ENCODE results near the gene HMGCS1. TPM values are rescaled to one million over a fixed set of nuclear protein-coding genes. Genes with fewer than 3 reads are reported as not detected.

Gene HMGCS1
- total RNA-seq, 2 donors from 2014 or later: 142 to 176 TPM

DNA sequence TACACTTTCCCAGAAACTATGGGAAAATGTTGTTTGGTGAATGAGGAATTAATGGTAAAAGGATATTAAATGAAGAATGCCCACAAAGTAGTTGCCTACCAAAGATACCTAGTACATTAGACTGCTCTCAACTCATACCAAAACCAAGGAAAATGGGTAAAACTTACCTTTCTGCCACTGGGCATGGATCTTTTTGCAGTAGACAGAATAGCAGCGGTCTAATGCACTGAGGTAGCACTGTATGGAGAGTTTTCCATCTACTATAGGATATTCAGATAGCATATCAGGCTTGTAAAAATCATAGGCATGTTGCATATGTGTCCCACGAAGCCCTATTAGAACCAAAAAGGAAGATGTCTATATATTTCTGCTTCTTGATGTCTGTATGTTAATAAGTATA lies 16.4 kb downstream of the HMGCS1 start:
- Histone ChIP-seq H3K36me3 (ENCODE audit: control insufficient read depth, insufficient read depth, low read length) (peaks cover 93% of the 10 kb centered on the region), H3K27me3 (ENCODE audit: control insufficient read depth, insufficient read depth, low read length, poor library complexity, severe bottlenecking) (no peaks in the 10 kb centered on the region), H3K27ac (ENCODE audit: low read depth, low read length) (no peak overlapping the region), H3K9me3 (ENCODE audit: control insufficient read depth, low read length) (no peaks in the 10 kb centered on the region), H3K4me3 (ENCODE audit: low read length) (no peak overlapping the region), H3K4me1 (ENCODE audit: control insufficient read depth, insufficient read depth, low read length) (no peaks in the 10 kb centered on the region), H3K9ac (ENCODE audit: extremely low read depth, low read length, poor library complexity, severe bottlenecking) (no peak overlapping the region)
- peaks cover 77% of the 10 kb centered on the region for H3K36me3 Mint-ChIP-seq (ENCODE audit: low read depth)
- TF ChIP-seq, protein P1, sequence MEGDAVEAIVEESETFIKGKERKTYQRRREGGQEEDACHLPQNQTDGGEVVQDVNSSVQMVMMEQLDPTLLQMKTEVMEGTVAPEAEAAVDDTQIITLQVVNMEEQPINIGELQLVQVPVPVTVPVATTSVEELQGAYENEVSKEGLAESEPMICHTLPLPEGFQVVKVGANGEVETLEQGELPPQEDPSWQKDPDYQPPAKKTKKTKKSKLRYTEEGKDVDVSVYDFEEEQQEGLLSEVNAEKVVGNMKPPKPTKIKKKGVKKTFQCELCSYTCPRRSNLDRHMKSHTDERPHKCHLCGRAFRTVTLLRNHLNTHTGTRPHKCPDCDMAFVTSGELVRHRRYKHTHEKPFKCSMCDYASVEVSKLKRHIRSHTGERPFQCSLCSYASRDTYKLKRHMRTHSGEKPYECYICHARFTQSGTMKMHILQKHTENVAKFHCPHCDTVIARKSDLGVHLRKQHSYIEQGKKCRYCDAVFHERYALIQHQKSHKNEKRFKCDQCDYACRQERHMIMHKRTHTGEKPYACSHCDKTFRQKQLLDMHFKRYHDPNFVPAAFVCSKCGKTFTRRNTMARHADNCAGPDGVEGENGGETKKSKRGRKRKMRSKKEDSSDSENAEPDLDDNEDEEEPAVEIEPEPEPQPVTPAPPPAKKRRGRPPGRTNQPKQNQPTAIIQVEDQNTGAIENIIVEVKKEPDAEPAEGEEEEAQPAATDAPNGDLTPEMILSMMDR (conservative IDR thresholded peaks at IDR 0.05): no peak
- H3K4me1 Mint-ChIP-seq: no peaks in the 10 kb centered on the region
- no peaks in the 10 kb centered on the region for H3K9me3 Mint-ChIP-seq
- no peak for DNase-seq
- H3K27ac Mint-ChIP-seq: no peak overlapping the region
- 97 to 100% methylated on average over 1 to 2 of the region's 2 CpGs for WGBS, 2 experiments (ENCODE audit: insufficient coverage in 1 of 2, insufficient read length in 1 of 2)
- H3K27me3 Mint-ChIP-seq (ENCODE audit: insufficient read depth): no peaks in the 10 kb centered on the region
- no peak overlapping the region for H3K4me3 Mint-ChIP-seq

DNA sequence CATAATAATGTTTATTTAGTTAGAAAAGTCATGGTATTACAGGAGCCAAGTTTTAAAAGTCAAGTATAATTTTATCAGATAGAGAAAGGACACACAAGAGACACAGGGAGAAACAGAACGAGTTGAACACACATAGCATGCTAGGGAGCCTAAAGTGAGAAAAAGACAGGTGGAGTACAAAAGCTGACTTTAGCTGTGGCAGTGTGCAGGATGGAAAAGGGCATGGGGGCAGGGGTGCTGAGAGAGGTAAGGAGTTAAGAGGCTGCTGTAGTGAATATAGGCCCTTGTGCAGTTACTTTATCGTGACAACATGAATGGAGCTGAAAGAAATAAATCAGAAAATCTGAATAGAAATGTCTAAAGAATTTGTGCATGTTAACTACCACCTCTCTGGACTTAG lies 18.0 kb downstream of the HMGCS1 start:
- no peak for DNase-seq
- no peak overlapping the region for H3K27ac Mint-ChIP-seq
- peaks cover 77% of the 10 kb centered on the region for H3K36me3 Mint-ChIP-seq (ENCODE audit: low read depth)
- no peak overlapping the region for H3K9ac ChIP-seq (ENCODE audit: extremely low read depth, low read length, poor library complexity, severe bottlenecking)
- no peaks in the 10 kb centered on the region for H3K27me3 Mint-ChIP-seq (ENCODE audit: insufficient read depth)
- no peak overlapping the region for H3K4me3 Mint-ChIP-seq
- H3K4me3 ChIP-seq (ENCODE audit: low read length): no peak overlapping the region
- no peaks in the 10 kb centered on the region for H3K4me1 Mint-ChIP-seq
- TF ChIP-seq, protein P1 (conservative IDR thresholded peaks at IDR 0.05): no peak
- H3K4me1 ChIP-seq (ENCODE audit: control insufficient read depth, insufficient read depth, low read length): no peaks in the 10 kb centered on the region
- H3K9me3 Mint-ChIP-seq: no peaks in the 10 kb centered on the region
- peaks cover 95% of the 10 kb centered on the region for H3K36me3 ChIP-seq (ENCODE audit: control insufficient read depth, insufficient read depth, low read length)
- no peaks in the 10 kb centered on the region for H3K27me3 ChIP-seq (ENCODE audit: control insufficient read depth, insufficient read depth, low read length, poor library complexity, severe bottlenecking)
- WGBS, 2 experiments (ENCODE audit: insufficient coverage in 1 of 2, insufficient read length in 1 of 2): 89 to 93% methylated on average over 2 of the region's 2 CpGs
- no peaks in the 10 kb centered on the region for H3K9me3 ChIP-seq (ENCODE audit: control insufficient read depth, low read length)
- no peak overlapping the region for H3K27ac ChIP-seq (ENCODE audit: low read depth, low read length)

DNA sequence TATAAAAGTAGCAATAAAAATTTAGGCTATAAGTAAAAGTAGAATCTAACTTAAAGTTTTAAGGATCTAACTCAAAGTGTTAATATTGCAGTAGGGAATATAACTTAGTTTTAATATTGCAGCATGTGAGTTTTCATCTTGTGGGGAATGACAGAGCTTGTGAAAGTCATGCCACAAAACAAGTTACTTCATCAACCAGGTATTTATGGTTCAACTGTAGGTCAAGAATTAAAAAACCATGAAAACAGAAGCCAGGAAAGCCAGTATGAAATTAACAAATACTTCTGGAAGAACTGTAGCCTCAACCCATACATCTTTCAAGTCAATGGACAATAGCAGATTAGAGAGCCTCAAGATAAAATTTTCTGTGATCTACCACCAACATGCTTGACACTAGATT lies 19.0 kb downstream of the HMGCS1 start:
- TF ChIP-seq, protein P1 (conservative IDR thresholded peaks at IDR 0.05): no peak
- Histone ChIP-seq H3K4me1 (ENCODE audit: control insufficient read depth, insufficient read depth, low read length) (no peaks in the 10 kb centered on the region), H3K27ac (ENCODE audit: low read depth, low read length) (no peak overlapping the region), H3K9ac (ENCODE audit: extremely low read depth, low read length, poor library complexity, severe bottlenecking) (no peak overlapping the region), H3K36me3 (ENCODE audit: control insufficient read depth, insufficient read depth, low read length) (peaks cover 96% of the 10 kb centered on the region), H3K27me3 (ENCODE audit: control insufficient read depth, insufficient read depth, low read length, poor library complexity, severe bottlenecking) (no peaks in the 10 kb centered on the region), H3K9me3 (ENCODE audit: control insufficient read depth, low read length) (no peaks in the 10 kb centered on the region), H3K4me3 (ENCODE audit: low read length) (no peak overlapping the region)
- no peaks in the 10 kb centered on the region for H3K4me1 Mint-ChIP-seq
- peaks cover 74% of the 10 kb centered on the region for H3K36me3 Mint-ChIP-seq (ENCODE audit: low read depth)
- no peak overlapping the region for H3K4me3 Mint-ChIP-seq
- H3K27ac Mint-ChIP-seq: no peak overlapping the region
- H3K9me3 Mint-ChIP-seq: no peaks in the 10 kb centered on the region
- DNase-seq: no peak
- no peaks in the 10 kb centered on the region for H3K27me3 Mint-ChIP-seq (ENCODE audit: insufficient read depth)
